ENCODE results near the gene RANBP17.

Gene RANBP17

DNA sequence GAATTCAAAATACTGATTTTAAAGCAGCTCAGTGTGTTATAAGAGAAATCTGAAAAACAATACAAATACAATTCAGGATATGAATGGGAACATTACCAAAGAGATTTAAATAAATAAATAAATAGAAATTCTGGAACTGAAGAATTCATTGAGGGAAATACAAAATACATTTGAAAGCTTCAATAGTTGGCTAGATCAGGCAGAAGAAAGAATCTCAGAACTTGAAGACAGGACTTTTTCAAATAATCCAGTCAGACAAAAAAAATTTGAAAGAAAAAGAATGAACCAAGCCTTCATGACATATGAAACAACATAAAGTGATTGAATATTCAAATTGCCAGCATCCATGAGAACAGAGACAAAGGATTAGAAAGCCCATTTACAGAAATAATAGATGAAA is 387.6 kb downstream of the RANBP17 start:
- no peak for DNase-seq (ENCODE audit: low read depth in 2 of 2)

- no peak for DNase-seq (ENCODE audit: low read depth in 2 of 2)
Observed at GRCh38 chr5:171250738-171251137, 388.9 kb downstream of the RANBP17 start.

DNA sequence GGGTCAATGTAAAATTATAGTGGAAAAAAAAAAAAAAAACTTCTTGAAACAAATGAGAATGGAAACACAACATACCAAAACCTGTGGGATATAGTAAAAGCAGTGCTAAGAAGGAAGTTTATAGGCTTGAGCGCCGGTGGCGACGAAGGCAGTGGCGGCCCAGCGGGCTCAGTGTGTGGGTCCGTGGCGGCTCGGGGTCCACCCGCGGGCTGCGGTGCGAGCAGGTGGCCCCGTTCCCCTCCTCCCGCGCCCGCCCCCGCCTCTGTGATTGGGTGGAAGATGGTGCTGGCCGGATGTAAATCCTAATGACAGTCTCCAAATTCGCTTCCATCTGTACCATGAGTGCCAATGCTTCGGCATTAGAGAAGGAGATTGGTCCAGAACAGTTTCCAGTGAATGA is 389.7 kb downstream of the RANBP17 start:
- DNase-seq (ENCODE audit: low read depth in 2 of 2) = no peak

DNA sequence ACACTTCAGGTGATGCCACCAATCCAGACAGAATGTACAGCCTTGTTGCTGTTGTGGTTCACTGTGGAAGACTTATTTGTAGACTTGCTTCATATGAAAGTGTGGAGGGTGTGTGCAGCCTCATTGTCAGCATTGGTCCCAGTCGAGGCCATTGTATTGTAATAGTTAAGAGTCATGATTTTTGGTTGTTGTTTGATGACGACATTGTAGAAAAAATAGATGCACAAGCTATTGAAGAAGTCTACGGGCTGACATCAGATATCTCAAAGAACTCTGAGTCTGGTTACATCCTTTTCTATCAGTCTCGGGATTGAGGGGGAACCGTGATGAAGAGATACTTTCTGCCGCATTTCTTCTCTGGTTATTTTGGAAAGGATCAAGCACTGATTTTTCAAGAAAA is 390.9 kb downstream of the RANBP17 start:
- DNase-seq (ENCODE audit: low read depth in 2 of 2) = no peak

GRCh38 chr5:171258737-171259415 is 397.1 kb downstream of the RANBP17 start:
- no peak for DNase-seq (ENCODE audit: low read depth in 2 of 2)

- DNase-seq (ENCODE audit: low read depth in 2 of 2) = no peak
Observed at GRCh38 chr5:171261361-171261760, 399.5 kb downstream of the RANBP17 start.

DNA sequence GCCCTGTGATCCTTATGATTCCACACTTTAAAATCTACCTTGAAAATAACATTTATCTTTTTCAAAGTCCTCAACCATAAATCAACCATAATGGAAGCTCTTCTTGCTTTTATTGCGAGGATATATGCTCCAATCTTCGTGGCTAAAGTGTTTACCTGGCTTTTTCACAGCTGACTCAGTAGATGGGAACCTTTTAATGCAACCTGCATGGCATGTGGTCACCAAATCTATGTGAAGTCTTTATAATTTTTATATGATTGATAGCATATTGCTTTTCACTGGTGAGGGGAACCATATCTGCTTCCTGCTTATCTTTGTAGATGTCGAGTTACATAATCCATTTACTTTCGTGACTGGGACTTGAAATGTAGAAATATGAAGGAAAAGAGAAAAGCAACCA is 400.1 kb downstream of the RANBP17 start:
- no peak for DNase-seq (ENCODE audit: low read depth in 2 of 2)

DNA sequence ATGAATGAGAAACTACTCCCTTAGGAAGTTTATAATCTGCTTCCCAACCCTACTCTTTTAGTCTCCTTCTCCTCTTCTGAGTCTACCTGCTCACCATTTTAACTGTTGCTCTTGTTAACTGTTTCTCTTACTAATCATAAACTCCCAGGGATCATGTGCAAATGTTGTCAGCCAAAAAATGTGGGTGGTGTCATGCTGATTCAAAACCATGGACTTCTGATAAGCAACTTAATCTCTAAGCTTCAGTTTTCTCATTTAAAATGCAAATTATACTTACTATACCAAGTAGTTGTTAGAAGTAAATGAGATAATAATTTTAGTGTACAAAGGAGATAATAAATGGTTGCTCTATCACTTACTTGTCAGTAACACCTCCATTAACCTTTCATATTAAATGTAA is 401.4 kb downstream of the RANBP17 start:
- no peak for DNase-seq (ENCODE audit: low read depth in 2 of 2)

DNA sequence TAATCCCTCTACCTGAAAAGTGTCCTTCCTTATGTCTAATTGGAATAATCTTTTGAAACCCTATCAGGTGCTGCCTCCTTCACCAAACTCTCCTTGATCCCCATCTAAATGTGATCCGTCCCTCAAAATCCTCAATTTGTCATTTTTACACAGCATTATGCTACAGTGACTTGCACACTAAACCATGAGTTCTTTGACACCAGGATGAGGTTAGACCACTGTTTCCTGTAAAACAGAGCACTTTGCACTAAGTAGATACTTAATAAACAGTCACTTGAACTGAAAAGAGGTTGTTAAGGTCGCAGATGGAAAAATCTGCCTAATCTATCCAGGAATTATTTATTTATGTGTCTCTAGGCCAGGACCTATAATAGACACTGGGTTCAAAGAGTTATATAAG is 403.0 kb downstream of the RANBP17 start:
- DNase-seq (ENCODE audit: low read depth in 2 of 2) = no peak

- DNase-seq (ENCODE audit: low read depth in 2 of 2) = no peak
Observed at GRCh38 chr5:171268700-171269620, 407.1 kb downstream of the RANBP17 start.

DNA sequence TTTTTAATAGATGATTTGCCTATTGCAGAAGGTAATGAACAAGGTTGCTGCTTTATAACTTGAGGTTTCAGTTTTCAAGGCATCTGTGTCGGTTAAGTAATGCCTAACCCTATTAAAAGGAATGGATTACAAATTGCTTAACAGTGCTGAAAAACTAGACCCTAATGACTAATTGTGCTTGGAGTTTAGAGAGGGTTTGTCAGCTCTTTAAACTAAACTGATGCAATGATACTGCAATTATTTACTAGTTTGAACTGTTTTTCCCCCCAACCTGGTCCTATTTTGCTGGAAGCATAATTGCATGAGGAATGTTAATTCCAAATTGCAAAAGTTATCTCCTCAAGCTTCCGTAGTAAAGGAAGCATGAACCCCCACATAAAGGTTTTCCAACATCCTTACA is 407.9 kb downstream of the RANBP17 start:
- no peak for DNase-seq (ENCODE audit: low read depth in 2 of 2)

DNA sequence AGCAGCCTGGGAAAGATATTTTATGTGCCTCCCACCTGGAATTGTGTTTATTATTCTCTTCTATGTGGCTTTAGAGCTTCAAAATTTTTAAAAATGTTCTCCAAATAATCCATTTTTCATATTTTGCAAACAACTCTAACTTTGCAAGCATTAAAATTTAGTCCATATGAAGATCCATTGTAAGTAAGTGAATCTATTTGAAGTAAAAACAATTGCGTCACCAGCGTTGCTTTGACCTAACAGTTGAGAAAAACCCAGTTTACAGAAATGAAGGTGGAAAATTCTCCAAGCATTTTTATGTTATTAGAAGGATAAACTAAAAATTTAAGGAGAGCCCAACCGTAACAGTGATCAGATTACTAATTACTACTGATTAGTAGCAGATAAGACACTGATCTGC is 408.3 kb downstream of the RANBP17 start:
- no peak for DNase-seq (ENCODE audit: low read depth in 2 of 2)

- DNase-seq (ENCODE audit: low read depth in 2 of 2) = no peak
Observed at GRCh38 chr5:171271798-171272197, 410.0 kb downstream of the RANBP17 start.

DNA sequence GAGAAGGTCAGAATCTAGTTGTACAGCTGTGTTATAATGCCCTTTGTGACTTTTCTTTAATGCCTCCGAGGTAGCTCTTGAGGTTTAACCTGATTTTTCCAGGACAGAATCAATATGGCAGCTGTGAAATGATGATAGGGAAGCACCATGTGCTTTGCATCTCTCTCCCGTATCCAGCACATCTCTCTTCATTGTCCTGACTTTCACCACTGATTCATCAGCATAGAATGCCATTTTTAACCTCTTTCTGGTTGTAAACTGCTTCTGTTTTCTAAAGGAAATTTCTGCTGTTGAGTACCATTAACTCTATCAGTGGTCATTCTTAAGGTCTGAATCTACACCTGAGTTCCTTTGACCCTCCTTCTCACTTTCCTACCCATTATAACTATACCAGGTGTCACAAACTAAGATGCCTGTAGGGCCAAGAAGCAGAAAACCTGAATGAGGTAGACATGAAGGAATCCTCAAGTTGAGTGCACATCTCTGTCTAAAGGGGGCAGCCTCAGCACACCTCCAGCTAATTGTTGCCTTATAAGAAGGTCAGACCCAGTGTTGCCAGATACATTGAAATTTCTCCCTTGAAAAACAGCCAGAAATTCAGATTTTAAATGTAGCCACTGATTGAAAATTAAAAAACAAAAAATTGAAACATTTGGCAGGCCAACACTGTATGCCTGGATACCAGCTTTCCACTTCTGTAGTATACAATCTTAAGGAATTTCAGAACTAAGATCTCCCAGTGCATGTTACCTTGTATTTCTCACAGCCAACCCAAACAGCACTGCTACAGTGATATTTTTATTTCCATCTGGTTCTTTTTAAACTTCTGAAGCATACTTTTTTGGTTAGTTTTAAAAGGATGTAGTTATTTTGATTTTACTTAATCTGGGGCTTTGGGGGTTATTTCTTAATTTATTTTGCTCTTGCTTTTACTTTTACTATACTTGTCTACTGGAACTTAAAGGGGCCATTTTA is 411.5 kb downstream of the RANBP17 start:
- DNase-seq (ENCODE audit: low read depth in 2 of 2) = no peak

- no peak for DNase-seq (ENCODE audit: low read depth in 2 of 2)
Observed at GRCh38 chr5:171275841-171276544, 414.2 kb downstream of the RANBP17 start.

GRCh38 chr5:171283753-171284152 is 421.9 kb downstream of the RANBP17 start:
- no peak for DNase-seq (ENCODE audit: low read depth in 2 of 2)

- no peak for DNase-seq (ENCODE audit: low read depth in 2 of 2)
Observed at GRCh38 chr5:171285465-171285864, 423.6 kb downstream of the RANBP17 start.

- DNase-seq (ENCODE audit: low read depth in 2 of 2) = no peak
Observed at GRCh38 chr5:171288066-171288465, 426.2 kb downstream of the RANBP17 start.

DNA sequence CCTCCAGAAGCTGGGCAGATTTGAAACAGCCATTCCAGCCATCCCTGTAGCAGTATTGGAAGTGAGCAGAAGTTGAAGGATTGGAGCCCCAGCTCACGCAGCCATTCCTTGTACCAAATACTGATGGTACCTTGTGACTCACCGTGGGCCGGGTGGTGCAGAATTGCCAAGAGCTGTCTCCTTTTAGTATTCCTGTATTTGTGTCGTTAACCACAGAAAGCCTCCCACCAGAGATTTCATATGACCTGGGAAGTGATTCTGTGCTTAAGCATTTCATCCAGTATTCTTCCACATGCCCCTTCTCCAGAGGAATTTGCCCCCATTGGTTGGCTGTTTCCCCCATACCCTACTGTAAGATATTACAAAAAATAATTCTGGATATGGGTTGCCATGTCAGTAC is 429.6 kb downstream of the RANBP17 start:
- DNase-seq (ENCODE audit: low read depth in 2 of 2) = no peak

GRCh38 chr5:171295299-171295698 is 433.5 kb downstream of the RANBP17 start:
- DNase-seq (ENCODE audit: low read depth in 2 of 2) = no peak

DNA sequence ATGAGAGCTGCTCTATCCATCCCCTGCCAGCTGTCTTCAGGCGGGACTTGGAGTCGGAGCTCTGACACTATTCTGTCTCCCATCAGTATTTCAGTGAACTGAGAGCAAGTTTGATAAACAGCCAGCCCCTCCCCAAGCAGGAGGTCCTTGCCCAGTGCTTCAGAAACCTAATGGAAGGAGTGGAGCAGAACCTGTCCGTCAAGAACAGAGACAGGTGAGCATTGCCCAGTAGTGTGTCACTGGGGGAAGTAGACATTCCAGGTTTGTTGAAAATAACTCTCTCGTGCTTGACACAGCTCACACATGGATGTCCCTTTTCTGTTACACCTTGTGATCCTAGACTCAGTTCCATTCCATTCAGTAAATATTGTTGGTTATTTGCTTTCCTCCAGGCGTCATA is 434.0 kb downstream of the RANBP17 start:
- no peak for DNase-seq (ENCODE audit: low read depth in 2 of 2)
